NCI-H510A treated with DMSO at 0.1 percent for 48 hours (cell line): ENCODE data around the gene BMP7.

Experiments used
- DNase-seq: peaks from one replicate; lab custom pipeline; 2025; lab: John Stamatoyannopoulos, UW

The BMP7 gene

DNA sequence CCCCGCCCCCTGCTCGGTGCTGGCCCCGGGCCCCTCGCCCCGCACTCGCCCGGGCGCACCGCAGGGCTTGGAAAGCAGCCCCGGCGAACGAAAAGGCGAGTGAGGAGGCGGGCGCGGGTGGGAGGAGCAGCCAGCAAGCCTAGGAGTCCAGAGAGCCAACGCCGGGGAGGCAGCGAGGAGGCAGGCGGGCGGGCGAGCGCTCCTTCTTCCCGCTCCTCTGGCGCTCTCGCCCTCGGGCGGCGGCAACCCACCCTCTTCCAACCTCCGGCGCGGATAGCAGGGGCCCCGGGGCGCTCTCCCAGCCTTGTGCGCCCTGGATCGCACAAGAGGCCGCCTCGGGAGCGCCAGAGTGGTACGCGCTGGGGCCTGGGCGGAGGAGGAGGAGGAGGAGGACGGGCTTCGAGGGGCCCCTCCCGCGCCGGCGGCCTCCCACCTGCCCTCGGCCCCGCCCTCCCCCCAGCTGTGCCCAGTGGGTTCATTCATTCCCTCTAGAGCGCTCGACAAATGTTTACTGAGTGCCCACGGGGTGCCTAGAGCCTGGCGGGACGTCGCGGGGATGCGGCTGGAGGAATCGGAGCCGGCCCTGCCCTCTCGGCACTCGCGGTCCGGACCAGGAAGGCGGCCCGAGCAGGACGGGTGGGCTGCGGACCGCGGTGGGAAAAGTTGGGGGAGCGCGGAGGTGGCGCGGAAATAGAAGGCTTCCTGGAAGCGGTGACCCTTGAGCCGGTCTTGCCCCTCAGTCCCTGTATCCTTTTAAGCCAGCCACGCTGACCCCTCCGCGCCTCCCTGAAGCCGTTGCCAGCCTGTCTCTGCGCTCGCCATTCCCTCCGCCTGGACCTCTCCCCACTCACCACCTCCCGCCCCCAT is at the start of gene BMP7:
BMP7 (minus strand) TSS at position 351 of the 867 bp plus-strand sequence. CDS start 519 bp downstream, outside the sequence.
- no peak for DNase-seq

GRCh38 chr20:57315976-57316480 is 49.6 kb upstream of the BMP7 start:
- no peak for DNase-seq

DNA sequence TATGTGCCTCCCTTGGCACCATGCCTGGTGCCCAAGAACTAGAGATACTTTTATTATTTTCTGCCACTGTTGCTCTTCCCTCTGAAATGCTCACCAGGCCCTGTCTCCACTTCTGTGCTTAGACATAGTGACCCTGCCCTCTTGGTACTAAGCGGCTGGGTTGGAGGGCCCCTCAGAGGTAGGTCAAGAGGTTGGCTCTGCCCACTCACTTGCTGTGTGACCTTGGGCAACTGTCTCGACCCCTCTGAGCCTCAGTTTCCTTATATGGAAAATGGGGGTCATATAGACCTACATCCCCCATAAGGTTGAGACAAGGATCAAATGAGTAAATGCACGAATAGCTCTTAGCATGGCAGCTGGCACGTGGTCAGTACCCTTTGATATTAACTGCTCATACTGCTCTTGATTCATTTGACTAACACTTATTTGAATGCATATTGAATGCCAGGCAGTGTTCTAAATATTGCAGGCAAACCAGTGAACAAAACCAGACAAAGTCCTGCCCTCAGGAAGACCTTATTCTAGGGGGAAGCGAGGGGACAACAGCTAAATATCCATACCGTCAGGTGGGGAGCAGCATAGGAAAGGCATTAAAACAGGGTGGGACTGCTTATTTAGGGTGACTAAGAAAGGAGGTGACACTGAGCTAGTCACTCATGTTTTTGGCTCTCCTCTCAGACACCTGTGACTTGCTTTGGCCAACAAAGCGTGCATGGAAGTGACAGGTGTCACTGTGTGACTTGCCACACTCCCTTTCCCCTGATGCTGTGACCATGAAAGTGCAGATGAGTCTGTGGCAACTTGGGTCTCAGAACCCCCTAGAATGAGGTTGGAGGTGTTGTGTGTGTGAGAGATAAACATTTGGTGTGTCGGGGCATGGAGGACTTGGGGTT is 48.9 kb upstream of the BMP7 start:
- DNase-seq = no peak

GRCh38 chr20:57313951-57314350 is 47.5 kb upstream of the BMP7 start:
- no peak for DNase-seq

- no peak for DNase-seq
Measured at GRCh38 chr20:57313230-57313629, 46.8 kb upstream of the BMP7 start.

- no peak for DNase-seq
Measured at GRCh38 chr20:57312138-57312537, 45.7 kb upstream of the BMP7 start.

- DNase-seq = no peak
Measured at GRCh38 chr20:57310821-57311514, 44.5 kb upstream of the BMP7 start.

DNA sequence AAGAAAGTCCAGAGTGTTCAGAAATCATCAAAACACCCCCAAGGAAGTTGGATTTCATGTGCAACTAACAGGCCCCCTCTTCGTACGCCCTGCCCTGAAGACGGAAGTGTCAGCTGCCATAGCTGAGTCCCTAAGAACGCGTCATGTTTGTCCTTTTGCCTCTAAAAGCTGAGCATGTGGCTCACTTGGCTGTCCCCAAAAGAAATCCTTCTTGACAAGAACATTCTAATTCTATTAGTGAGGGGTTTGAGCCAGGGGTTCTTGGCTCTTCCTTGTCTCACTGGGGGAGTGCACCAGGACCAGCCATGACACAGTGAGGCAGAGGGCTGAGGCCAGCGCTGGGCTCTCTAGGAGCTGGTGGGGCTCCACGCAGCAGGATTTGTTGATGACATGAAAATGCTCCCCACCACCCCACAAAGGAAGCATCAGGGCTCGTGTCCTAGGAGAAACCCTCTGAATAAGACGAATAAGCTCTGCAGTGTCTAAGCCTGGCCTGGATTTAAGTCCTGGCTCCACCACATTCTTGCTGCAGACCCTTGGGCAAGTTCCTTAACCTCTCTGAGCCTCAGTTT is 43.2 kb upstream of the BMP7 start:
- no peak for DNase-seq

DNA sequence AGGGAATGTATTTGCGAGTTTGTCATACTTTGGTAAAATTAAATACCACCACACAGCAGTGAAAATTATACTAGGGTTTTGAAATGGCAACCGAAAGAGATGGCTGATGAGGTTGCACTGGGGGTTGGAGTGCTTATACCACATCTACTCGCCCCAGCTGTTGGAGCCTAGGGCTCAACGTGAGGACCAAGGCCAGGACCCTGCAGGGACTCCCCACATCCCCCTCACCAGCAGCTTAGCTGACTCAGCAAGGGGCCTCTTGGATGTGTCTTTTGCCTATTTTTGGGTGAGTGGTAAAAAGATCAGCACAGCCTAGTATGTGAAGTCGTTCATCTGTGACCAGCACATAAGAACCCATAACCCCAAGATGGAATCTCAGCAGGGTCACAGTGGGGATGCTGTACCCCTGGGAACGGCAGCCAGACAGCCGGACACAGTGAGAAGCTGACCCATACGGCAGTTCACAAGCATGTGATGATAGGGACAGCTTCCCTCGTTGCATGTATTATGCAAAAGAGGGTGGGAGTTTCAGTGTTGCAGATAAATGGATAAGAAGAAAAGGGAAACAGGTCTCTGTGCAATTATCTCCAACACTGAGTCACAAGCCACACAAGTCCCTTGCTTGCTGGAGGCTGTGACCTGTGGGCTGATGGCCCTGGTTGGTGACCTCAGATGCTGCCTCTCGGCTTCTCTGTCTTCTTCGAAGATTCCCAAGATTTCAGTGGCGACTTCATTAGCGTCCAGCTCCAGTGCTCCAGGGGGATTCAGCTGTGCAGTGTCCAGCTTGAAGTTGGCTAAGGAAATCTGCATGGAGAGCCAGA is 42.2 kb upstream of the BMP7 start:
- DNase-seq = no peak

DNA sequence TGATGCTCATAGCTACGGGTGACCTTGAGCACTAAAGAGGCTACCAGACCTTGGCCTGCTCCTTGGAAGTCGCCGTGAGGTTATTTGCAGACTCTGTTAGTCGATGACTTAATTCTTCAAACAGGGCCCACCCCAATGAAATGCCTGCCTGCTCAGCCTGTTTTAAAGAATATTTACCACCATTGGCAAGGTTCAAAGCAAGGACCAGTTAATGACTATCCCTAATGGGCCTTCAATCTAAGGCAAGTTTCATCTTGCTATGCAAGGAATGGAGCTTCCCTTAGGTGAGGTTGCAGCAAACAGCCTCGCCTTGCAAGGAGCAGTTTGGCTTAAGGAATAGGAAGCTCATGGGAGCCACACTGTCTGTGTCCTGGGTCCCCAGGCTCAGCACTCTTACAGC is 40.3 kb upstream of the BMP7 start:
- DNase-seq = no peak

DNA sequence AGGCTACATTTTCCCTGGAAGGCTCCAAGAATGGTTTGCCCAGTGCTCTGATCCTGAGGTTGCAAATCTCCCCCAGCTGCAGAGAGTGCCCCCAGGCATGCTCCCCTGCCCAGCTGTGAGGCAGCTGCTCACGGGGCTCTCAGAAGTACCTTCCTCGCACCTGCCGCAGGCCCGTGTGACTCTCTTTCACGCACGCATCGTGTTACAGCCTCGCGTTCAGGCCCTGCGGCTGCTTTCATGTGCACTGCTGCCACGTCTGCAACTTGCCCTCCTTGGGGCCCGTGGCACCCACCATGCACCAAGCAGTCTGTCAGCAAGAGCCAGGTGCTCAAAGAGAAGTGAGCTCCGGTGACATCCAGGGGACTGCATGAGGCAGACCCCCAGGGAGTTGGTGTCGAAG is 34.6 kb upstream of the BMP7 start:
- DNase-seq = no peak

DNA sequence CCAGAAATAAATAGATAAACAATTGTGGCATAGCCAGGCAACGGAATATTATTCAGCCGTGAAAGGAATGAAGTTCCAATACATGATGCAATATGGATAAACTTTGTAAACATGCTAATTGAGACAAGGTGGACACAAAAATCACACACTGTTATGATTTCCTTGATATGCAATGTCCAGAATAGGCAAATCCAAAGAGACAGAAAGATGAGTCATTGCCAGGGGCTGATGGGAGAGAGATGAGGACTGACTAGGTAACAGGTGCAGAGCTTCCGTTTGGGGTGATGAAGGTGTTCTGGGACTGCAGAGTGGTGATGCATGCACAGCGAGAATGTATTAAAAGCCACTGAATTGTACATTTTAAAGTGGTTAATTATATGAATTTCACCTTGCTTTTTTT is 32.0 kb upstream of the BMP7 start:
- DNase-seq = no peak

GRCh38 chr20:57294550-57294949 is 28.1 kb upstream of the BMP7 start:
- DNase-seq = no peak

GRCh38 chr20:57293995-57294394 is 27.6 kb upstream of the BMP7 start:
- no peak for DNase-seq

- no peak for DNase-seq
Measured at GRCh38 chr20:57292611-57293010, 26.2 kb upstream of the BMP7 start.

DNA sequence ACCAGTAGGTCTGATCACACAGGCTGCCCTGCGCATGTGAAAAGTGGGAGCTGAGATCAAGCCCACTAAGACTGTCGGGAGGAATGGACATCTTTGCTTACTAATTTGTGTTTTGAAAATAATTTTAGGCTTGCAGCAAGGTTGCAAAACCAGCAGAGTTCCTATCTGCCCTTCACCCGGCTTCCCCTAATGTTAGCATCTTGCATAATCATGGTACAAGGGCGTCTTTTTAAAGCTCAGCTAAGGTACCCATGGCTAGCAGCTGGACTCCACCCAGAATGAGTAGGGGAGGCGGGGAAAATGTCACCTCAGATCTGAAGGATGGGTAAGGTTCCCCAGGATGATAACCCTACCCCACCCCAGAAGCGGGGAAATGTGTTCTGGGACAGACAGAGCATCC is 25.3 kb upstream of the BMP7 start:
- DNase-seq = no peak

GRCh38 chr20:57291003-57291402 is 24.6 kb upstream of the BMP7 start:
- DNase-seq = no peak

GRCh38 chr20:57290178-57290484 is 23.7 kb upstream of the BMP7 start:
- DNase-seq = no peak

GRCh38 chr20:57289391-57290177 is 23.1 kb upstream of the BMP7 start:
- DNase-seq = no peak

DNA sequence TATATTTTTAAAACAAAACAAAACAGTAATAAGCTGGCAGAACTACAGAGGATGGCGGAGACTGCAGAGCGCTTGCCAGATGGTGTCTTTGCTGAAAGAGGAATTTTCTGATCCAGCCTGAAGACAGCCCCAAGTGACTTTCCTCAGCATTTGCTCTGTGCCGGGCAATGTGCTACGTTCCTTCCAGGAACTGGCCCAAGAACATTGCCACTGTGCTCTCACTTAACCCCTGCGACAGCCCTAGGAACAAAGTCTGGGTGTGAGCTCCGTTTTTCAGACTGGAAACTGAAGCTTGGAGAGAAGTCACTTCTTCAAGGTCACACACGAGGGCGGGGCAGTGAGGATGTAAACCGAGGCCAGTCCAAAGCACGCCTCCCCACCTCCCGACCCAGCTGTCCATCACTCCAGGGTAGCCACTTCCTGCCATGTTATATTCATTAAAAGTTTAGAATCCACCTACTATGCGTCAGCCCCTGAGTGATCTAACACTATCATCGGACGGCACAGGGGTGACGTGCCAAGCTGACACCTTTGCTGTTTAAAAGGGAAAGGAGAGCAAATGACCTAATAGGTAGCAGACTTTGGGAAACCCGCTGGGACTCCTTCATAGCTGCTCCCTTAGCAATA is 22.3 kb upstream of the BMP7 start:
- no peak for DNase-seq
